ENCODE results near the gene FBXO24. TPM values are rescaled to one million over a fixed set of nuclear protein-coding genes. Genes with fewer than 3 reads are reported as not detected.
A peak's percentile ranks its signal among the peaks of the same experiment; 100 is the strongest.

The FBXO24 gene
- polyA plus RNA-seq, 1 of the 3 experiments (the other 2 are of a cell fraction), result 0.94 TPM

GRCh38 chr7:100571829-100572116 lies 14.4 kb upstream of the FBXO24 start:
- no peaks in the 10 kb centered on the region for H3K79me2 ChIP-seq (ENCODE audit: insufficient read depth)
- 100% methylated on average over 2 of the region's 2 CpGs for WGBS (ENCODE audit: low lambda C conversion rate)
- H3K9ac ChIP-seq, result no peak overlapping the region
- ChIA-PET POLR2A (interaction anchor here (1.1 to 2.7 kb wide), 2 partner anchors 14 to 132 kb away, joined by 4 to 19 read pairs; partner anchors contain the start of genes FBXO24 and LRCH4), CTCF (interaction anchor here (0.9 to 2.0 kb wide), 10 partner anchors 8 to 134 kb away, joined by 3 to 16 read pairs (median 4); partner anchors contain the start of gene MOSPD3)
- no peak overlapping the region for H3K27ac ChIP-seq (ENCODE audit: low read depth in 2 of 2, low read length in 1 of 2)
- peaks cover 0 to 38% of the 10 kb centered on the region in 2 experiments; a peak in 1 of 4 replicates for H3K4me1 ChIP-seq (ENCODE audit: control insufficient read depth in 1 of 2, insufficient read depth in 2 of 2, low read depth in 1 of 2, low read length in 1 of 2)
- no peak overlapping the region for H3K4me2 ChIP-seq
- no peaks in the 10 kb centered on the region for H3K27me3 ChIP-seq (ENCODE audit: insufficient read depth)
- no peaks in the 10 kb centered on the region for H3K9me3 ChIP-seq
- peak; percentile 27 for DNase-seq
- H2AFZ ChIP-seq (ENCODE audit: low read depth), result no peak overlapping the region
- H3K4me3 ChIP-seq (ENCODE audit: low read depth in 2 of 2, low read length in 1 of 2), result no peak overlapping the region
- peaks cover 13 to 25% of the 10 kb centered on the region in 2 experiments for H3K36me3 ChIP-seq (replicated peaks in 1 of 2; ENCODE audit: control insufficient read depth in 1 of 2, insufficient read depth in 2 of 2, low read length in 1 of 2)
- TF ChIP-seq REST (IDR thresholded peaks at IDR 0.05; ENCODE audit: low read depth, low read length) (no peak), ELF1 (IDR thresholded peaks at IDR 0.05) (no peak), FOSL2 (IDR thresholded peaks at IDR 0.05; ENCODE audit: borderline replicate concordance, low read depth) (no peak), SIN3A (IDR thresholded peaks at IDR 0.05; ENCODE audit: borderline replicate concordance, low read depth, low read length) (no peak), POLR2AphosphoS5 (IDR thresholded peaks at IDR 0.05; ENCODE audit: low read depth, low read length) (no peak), MXI1 (IDR thresholded peaks at IDR 0.05; ENCODE audit: low read depth, low read length) (no peak), GATA2 (CRISPR knock-in tag; IDR thresholded peaks at IDR 0.05) (no peak), NFIC (IDR thresholded peaks at IDR 0.05; ENCODE audit: borderline replicate concordance) (no peak), JUND (IDR thresholded peaks at IDR 0.05) (no peak), MEF2A (IDR thresholded peaks at IDR 0.05; ENCODE audit: borderline replicate concordance, low read depth) (no peak), FOXM1 (IDR thresholded peaks at IDR 0.05; ENCODE audit: low read depth) (no peak), RCOR1 (IDR thresholded peaks at IDR 0.05; ENCODE audit: low read length) (no peak), IRF3 (IDR thresholded peaks at IDR 0.05; ENCODE audit: low read depth, low read length) (no peak), TCF12 (IDR thresholded peaks at IDR 0.05) (no peak), FOXJ3 (CRISPR knock-in tag; IDR thresholded peaks at IDR 0.05) (no peak)
- H3K9me2 ChIP-seq, result no peaks in the 10 kb centered on the region
- no peaks in the 10 kb centered on the region for H4K20me1 ChIP-seq (ENCODE audit: insufficient read depth)
- H3F3A ChIP-seq (replicated peaks; ENCODE audit: insufficient read depth), result peaks cover 4% of the 10 kb centered on the region
